NCI-H1417 (cell line): ENCODE data around the gene CD86.

Source experiments
- DNase-seq, 3 experiments: peaks; one replicate each; lab custom pipeline; 2025; lab: John Stamatoyannopoulos, UW

CD86 gene

GRCh38 chr3:122060040-122060698 lies 5.0 kb downstream of the CD86 start:
- DNase-seq = no peak

GRCh38 chr3:122063908-122064307 lies 8.7 kb downstream of the CD86 start:
- no peak for DNase-seq

- DNase-seq = no peak
Observed at GRCh38 chr3:122064326-122064725, 9.2 kb downstream of the CD86 start.

GRCh38 chr3:122066331-122067213 lies 11.4 kb downstream of the CD86 start:
- DNase-seq = peak in 1 of 3 experiments; percentile 11

GRCh38 chr3:122067214-122067550 lies 12.0 kb downstream of the CD86 start:
- no peak for DNase-seq

- no peak for DNase-seq
Observed at GRCh38 chr3:122067588-122068240, 12.6 kb downstream of the CD86 start.

- no peak for DNase-seq
Observed at GRCh38 chr3:122074621-122075265, 19.6 kb downstream of the CD86 start.

- no peak for DNase-seq
Observed at GRCh38 chr3:122076491-122077292, 21.5 kb downstream of the CD86 start.

- no peak for DNase-seq
Observed at GRCh38 chr3:122077293-122078234, 22.4 kb downstream of the CD86 start.

GRCh38 chr3:122078235-122078935 lies 23.2 kb downstream of the CD86 start:
- no peak for DNase-seq

GRCh38 chr3:122079524-122080206 lies 24.5 kb downstream of the CD86 start:
- no peak for DNase-seq

GRCh38 chr3:122080207-122080587 lies 25.0 kb downstream of the CD86 start:
- DNase-seq = no peak

GRCh38 chr3:122081543-122082247 lies 26.5 kb downstream of the CD86 start:
- DNase-seq = no peak

GRCh38 chr3:122082357-122082756 lies 27.2 kb downstream of the CD86 start:
- no peak for DNase-seq

GRCh38 chr3:122084799-122085198 lies 29.6 kb downstream of the CD86 start:
- no peak for DNase-seq

- DNase-seq = no peak
Observed at GRCh38 chr3:122085673-122086072, 30.5 kb downstream of the CD86 start.

- DNase-seq = no peak
Observed at GRCh38 chr3:122088531-122088930, 33.4 kb downstream of the CD86 start.

- DNase-seq = no peak
Observed at GRCh38 chr3:122091602-122092295, 36.6 kb downstream of the CD86 start.
